ENCODE data around the gene ZNF385A.
A peak's percentile ranks its signal among the peaks of the same experiment; 100 is the strongest.
"Not testable (repeated sequence)": the region's sequence is repeated elsewhere in the genome, so short reads cannot be mapped to it uniquely, and the experiment has no call there.

The ZNF385A gene

DNA sequence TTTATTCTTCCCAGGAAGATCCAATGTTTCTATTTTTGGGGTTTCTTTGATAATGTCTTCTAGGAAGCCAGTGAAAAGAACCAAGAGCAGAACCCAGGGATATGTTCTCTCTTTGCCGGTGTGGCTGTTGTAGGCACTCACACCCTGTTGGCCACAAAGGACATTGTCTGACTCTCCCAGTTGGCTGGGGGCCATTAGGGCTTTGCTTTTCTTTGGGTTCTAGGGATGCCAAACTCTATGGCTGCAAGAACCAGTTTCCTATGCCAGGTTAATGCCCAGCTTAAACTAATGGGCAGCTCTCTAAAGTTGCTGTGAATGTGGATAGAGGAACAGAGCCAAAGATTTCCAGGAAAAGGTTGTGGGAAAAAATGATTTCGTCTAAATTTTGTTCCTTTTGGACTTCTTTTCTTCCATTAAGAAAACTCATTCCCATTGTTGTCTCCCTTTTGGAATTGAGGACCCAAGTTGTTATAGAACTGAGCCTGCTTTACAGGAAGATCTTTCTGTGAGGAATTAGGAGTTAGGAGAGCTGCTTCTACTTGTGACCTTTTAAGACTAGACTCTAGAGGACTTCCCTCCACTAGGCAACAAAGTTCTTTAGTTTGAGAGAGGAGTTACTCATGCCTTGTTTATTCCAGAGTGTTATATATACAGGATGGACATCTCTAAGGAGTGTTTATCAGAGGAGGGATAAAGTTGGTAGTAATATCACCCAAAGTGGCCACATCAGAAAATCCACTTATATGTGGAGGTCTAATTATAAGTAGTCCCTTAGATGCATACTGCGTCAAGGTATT is 46.5 kb downstream of the ZNF385A start:
- Histone ChIP-seq H3K9me3 (ENCODE audit: control insufficient read depth, insufficient read depth, low read length) (no peaks in the 10 kb centered on the region), H3K4me1 (ENCODE audit: control insufficient read depth, insufficient read depth, low read length) (no peaks in the 10 kb centered on the region), H3K36me3 (ENCODE audit: control insufficient read depth, insufficient read depth, low read length) (peaks cover 8% of the 10 kb centered on the region), H3K27me3 (ENCODE audit: control insufficient read depth, insufficient read depth, low read length) (no peaks in the 10 kb centered on the region), H3K9ac (ENCODE audit: low read depth, low read length) (no peak overlapping the region), H3K4me3 (ENCODE audit: low read depth, low read length) (no peak overlapping the region)

DNA sequence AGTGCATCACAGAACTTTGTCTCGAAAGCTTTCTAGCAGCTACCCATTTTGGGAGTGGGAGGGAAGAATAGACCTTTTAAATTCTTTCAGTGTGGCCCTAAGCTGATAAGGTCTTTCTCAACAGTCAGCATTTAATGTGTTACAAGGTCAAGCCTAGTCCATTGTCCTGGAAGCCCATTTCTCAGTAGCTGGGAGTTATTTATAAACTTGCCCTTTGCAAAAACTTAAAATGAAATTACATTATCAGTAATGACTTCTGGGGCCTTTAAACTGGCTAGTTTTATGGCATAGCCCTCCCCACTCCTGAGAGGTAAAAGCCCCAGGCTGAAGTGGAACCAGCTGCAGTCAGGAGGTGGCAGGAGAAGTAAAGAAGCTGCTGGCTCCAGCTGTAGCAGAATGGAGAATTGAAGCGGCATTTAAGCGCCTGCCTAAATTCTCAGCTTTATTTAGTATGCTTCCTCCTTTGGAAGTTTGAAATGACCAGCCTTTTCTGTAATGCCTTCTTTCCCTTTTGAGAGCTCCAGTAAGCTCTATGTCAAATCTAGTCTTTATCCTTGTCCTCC is 47.2 kb downstream of the ZNF385A start:
- Histone ChIP-seq H3K36me3 (ENCODE audit: control insufficient read depth, insufficient read depth, low read length) (peaks cover 3% of the 10 kb centered on the region), H3K27me3 (ENCODE audit: control insufficient read depth, insufficient read depth, low read length) (no peaks in the 10 kb centered on the region), H3K4me3 (ENCODE audit: low read depth, low read length) (no peak overlapping the region), H3K9me3 (ENCODE audit: control insufficient read depth, insufficient read depth, low read length) (no peaks in the 10 kb centered on the region), H3K9ac (ENCODE audit: low read depth, low read length) (no peak overlapping the region), H3K4me1 (ENCODE audit: control insufficient read depth, insufficient read depth, low read length) (no peaks in the 10 kb centered on the region)

DNA sequence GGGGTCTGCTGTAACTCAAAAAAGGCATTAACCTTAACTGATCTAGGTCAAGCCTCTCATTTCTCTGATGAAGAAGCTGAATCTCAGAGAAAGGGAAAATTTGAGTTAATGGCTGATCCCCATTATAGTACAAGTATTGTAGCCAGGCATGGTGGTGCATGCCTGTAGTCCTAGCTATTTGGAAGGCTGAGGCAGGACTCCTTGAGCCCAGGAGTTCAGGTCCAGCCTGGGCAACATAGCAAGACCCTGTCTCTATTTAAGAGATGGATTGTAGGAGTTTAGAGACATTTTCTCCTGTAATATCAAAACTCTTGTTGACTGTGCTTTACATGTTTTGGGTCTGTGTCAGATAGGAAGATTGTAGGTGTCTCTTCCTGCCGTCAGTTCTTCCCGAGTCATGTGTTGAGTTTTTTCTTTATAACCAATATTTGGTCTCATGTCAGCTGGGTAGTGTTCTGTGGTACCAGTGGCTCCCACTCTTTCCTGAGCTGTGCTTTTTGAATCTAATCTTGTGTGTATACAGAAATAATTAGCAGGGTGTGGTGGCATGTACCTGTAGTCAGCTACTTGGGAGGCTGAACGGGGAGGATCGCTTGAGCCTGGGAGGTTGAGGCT is 51.0 kb downstream of the ZNF385A start:
- Histone ChIP-seq H3K9ac (ENCODE audit: low read depth, low read length) (no peak overlapping the region), H3K4me3 (ENCODE audit: low read depth, low read length) (no peak overlapping the region), H3K27me3 (ENCODE audit: control insufficient read depth, insufficient read depth, low read length) (no peaks in the 10 kb centered on the region), H3K4me1 (ENCODE audit: control insufficient read depth, insufficient read depth, low read length) (peaks cover 9% of the 10 kb centered on the region), H3K9me3 (ENCODE audit: control insufficient read depth, insufficient read depth, low read length) (no peaks in the 10 kb centered on the region), H3K36me3 (ENCODE audit: control insufficient read depth, insufficient read depth, low read length) (no peaks in the 10 kb centered on the region)

DNA sequence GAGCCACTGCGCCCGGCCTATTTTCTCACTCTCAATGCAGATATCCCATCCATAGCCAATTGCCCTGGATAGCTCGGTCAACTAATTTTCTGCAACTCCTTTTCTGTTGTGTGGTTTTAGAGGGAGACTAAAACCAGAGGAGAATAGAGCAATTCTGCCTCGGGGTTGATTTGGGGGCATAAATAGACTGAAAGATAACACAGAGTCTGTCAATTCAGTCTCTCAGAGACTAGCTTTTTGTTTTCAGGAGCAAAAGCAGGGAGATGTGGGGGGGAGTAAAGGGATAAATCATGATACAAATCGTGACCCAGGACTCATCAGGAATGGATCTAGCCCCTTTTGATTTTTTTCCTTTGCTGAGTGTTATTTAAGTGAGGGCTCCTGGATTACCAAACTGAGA is 53.1 kb downstream of the ZNF385A start:
- H3K9ac ChIP-seq (ENCODE audit: low read depth, low read length): no peak overlapping the region
- peaks cover 9% of the 10 kb centered on the region for H3K4me1 ChIP-seq (ENCODE audit: control insufficient read depth, insufficient read depth, low read length)
- no peaks in the 10 kb centered on the region for H3K9me3 ChIP-seq (ENCODE audit: control insufficient read depth, insufficient read depth, low read length)
- no peaks in the 10 kb centered on the region for H3K36me3 ChIP-seq (ENCODE audit: control insufficient read depth, insufficient read depth, low read length)
- no peak overlapping the region for H3K4me3 ChIP-seq (ENCODE audit: low read depth, low read length)
- no peaks in the 10 kb centered on the region for H3K27me3 ChIP-seq (ENCODE audit: control insufficient read depth, insufficient read depth, low read length)

DNA sequence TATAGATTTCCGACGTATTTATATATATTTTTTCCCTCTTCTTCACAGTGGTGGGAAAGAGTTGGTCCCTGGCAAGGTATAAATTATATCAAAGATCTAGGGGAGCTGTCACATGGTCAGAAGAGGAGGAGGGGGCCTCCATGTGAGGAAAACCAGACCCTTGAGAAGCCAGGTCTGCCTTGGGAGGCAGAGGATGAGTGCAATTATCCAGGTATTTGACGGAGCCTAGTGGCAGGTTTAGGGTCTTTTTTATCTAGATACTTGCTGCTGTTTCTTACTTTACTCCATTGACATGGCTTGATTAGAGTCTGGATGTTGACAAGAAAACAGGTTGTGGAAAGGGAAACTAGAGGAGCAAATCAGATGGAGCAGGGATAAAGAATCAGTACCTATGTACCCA is 54.1 kb downstream of the ZNF385A start:
- H3K4me3 ChIP-seq (ENCODE audit: low read depth, low read length): no peak overlapping the region
- H3K27me3 ChIP-seq (ENCODE audit: control insufficient read depth, insufficient read depth, low read length): no peaks in the 10 kb centered on the region
- no peak overlapping the region for H3K9ac ChIP-seq (ENCODE audit: low read depth, low read length)
- no peaks in the 10 kb centered on the region for H3K36me3 ChIP-seq (ENCODE audit: control insufficient read depth, insufficient read depth, low read length)
- no peaks in the 10 kb centered on the region for H3K9me3 ChIP-seq (ENCODE audit: control insufficient read depth, insufficient read depth, low read length)
- peaks cover 9% of the 10 kb centered on the region for H3K4me1 ChIP-seq (ENCODE audit: control insufficient read depth, insufficient read depth, low read length)

DNA sequence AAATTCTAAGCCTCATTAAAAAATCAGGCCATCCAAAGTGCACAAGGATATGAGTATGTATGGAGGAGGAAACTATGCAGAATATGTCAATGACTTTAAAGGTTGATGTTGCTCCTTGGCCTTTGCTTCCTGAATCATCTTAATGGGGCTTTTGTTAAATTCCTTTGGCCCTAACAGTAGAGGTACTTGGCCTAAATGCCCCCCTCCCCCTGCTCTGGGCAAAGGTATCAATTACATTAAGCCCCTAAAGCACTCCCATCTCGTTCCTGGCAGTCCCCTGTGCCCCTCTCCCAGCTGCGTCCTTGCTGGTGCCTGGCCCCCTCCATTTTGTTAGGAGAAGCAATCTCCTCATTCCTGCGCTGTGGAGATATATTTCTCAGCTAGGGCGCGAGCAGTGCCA is 54.8 kb downstream of the ZNF385A start:
- no peaks in the 10 kb centered on the region for H3K36me3 ChIP-seq (ENCODE audit: control insufficient read depth, insufficient read depth, low read length)
- no peak overlapping the region for H3K9ac ChIP-seq (ENCODE audit: low read depth, low read length)
- no peaks in the 10 kb centered on the region for H3K27me3 ChIP-seq (ENCODE audit: control insufficient read depth, insufficient read depth, low read length)
- H3K4me3 ChIP-seq (ENCODE audit: low read depth, low read length): no peak overlapping the region
- H3K9me3 ChIP-seq (ENCODE audit: control insufficient read depth, insufficient read depth, low read length): no peaks in the 10 kb centered on the region
- peaks cover 9% of the 10 kb centered on the region for H3K4me1 ChIP-seq (ENCODE audit: control insufficient read depth, insufficient read depth, low read length)

DNA sequence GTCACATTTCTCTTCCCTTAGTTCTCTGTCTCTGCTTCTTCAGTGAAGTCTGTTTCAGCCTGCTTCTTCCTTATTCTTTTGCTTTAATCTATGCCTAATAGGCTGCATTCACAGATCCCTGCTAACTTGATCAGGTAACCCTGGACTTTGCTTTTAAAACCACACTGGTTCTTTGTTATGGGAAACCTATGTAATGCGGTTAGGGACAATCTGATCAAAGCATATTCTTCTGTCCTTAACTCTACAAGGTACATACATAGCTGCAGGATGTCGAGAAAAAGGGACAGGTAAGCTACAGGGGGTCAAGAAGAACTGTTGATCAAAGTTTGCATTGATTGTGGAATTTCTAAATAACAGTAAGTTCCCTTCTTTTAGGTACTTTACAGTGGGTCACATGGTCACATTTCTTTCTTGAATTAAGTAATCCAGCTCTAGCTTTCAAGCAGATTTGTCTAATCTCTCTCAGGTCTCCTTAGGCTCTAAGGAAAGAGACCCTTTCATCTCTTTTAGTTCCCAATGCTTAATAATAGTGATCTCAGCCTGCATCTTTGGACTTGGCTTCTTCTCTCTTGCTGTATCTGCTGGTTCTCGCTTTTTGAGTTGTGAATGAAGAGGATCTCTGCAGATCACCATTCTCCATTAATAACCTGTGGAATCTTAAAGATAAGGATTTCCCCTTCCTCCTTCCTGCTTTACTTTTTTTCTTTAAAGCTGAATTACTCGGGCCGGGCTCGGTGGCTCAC is 55.8 kb downstream of the ZNF385A start:
- no peak overlapping the region for H3K9ac ChIP-seq (ENCODE audit: low read depth, low read length)
- H3K9me3 ChIP-seq (ENCODE audit: control insufficient read depth, insufficient read depth, low read length): no peaks in the 10 kb centered on the region
- H3K27me3 ChIP-seq (ENCODE audit: control insufficient read depth, insufficient read depth, low read length): no peaks in the 10 kb centered on the region
- H3K36me3 ChIP-seq (ENCODE audit: control insufficient read depth, insufficient read depth, low read length): no peaks in the 10 kb centered on the region
- H3K4me1 ChIP-seq (ENCODE audit: control insufficient read depth, insufficient read depth, low read length): peaks cover 12% of the 10 kb centered on the region
- H3K4me3 ChIP-seq (ENCODE audit: low read depth, low read length): no peak overlapping the region

DNA sequence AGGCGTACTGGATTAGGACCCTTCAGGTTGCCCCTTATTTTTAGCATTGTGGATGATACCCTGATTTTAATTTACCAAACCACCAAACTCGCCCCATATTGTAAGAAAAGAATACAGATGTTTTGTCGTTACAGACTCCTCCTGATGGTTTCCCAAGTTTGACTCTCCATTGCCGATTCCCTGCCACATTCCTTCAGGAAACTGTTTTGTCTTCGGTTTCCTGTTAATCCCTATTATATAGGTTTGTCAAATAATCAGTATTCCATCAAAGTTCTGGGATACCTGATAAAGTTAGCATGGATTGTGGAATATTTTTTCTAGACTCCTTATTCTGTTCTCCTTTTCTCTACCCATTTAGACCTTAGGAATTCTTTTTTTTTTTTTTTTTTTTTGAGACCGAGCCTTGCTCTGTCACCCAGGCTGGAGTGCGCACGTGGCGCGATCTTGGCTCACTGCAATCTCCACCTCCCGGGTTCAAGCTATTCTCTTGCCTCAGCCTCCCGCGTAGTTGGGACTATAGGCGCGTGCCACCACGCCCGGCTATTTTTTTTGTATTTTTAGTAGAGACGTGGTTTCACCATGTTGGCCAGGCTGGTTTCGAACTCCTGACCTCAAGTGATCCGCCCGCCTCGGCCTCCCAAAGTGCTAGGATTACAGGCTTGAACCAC is 59.0 kb downstream of the ZNF385A start:
- H3K4me1 ChIP-seq (ENCODE audit: control insufficient read depth, insufficient read depth, low read length): peaks cover 12% of the 10 kb centered on the region
- peak overlapping the region; percentile 95 for H3K9ac ChIP-seq (ENCODE audit: low read depth, low read length)

DNA sequence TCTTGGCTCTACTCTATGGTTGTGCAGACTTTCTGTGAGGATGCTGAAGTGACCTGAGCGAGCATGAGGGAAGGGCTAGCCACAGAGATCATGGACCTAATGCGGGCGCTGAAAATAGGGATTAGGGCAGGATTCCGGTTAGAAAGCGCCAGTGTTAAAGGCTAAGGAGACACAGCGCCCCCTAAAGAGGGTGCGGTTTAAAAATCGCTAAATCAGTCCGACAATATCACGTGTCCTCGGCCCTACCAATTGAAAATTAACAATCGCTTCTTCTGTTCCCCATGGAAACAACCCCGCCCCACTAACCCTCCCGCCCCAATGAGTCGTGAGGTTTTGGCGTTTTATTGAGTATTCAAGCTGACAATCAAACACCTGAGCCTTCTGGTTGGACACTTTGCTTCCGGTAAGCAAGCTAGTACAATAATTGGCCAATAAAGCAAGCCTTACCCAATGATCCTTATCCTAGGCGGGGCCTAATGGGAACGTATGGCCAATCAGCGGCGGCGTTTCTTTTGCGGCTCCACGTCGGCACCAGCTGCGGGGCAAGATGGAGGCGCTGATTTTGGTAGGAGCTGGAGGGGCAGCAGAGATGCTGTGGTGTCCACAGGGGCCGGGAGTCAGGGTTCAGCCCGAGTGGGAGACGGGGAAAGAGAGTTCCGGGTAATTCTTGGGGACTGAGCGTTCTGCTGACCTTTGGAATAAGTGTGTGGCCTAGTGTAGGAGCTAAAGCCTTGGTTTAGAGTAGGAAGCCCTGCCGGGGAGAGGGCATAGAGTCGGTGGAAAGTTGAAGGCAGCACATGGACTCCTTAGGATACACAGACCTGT is 59.7 kb downstream of the ZNF385A start, which contains the start of gene COPZ1:
Gene COPZ1, plus strand, starts transcription at position 515 of the 825 bp plus-strand sequence. Its CDS starts 33 bp downstream, at position 548.
- no peaks in the 10 kb centered on the region for H3K9me3 ChIP-seq (ENCODE audit: control insufficient read depth, insufficient read depth, low read length)
- H3K27me3 ChIP-seq (ENCODE audit: control insufficient read depth, insufficient read depth, low read length): no peaks in the 10 kb centered on the region
- H3K9ac ChIP-seq (ENCODE audit: low read depth, low read length): peak within 1 kb of the TSS; percentile 95
- no peaks in the 10 kb centered on the region for H3K36me3 ChIP-seq (ENCODE audit: control insufficient read depth, insufficient read depth, low read length)
- peak within 1 kb of the TSS; percentile 99 for H3K4me3 ChIP-seq (ENCODE audit: low read depth, low read length)
- H3K4me1 ChIP-seq (ENCODE audit: control insufficient read depth, insufficient read depth, low read length): peaks cover 12% of the 10 kb centered on the region

More for the DNA sequence above, 59.0 kb downstream of the ZNF385A start:
- H3K9me3 ChIP-seq (ENCODE audit: control insufficient read depth, insufficient read depth, low read length); H3K27me3 ChIP-seq (ENCODE audit: control insufficient read depth, insufficient read depth, low read length); H3K36me3 ChIP-seq (ENCODE audit: control insufficient read depth, insufficient read depth, low read length): not testable (repeated sequence)
- H3K4me3 ChIP-seq (ENCODE audit: low read depth, low read length): peak overlapping the region; percentile 99

DNA sequence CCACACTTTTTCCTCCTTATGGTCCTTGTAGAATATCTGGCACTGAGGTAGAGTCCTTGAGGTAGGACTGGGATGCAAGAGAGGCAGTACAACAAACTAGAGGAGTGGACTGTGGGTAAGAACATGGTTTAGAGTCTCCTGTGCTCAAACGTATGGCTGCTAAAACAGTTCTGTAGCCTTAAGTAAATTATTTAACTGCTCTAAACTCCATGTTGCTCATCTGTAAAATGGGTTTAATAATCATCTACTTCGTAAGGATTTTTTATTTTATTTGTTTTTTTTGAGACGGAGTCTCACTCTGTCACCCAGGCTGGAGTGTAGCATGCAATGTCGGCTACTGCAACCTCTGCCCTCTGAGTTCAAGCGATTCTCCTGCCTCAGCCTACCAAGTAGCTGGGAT is 63.2 kb downstream of the ZNF385A start:
- Histone ChIP-seq H3K4me1 (ENCODE audit: control insufficient read depth, insufficient read depth, low read length) (peaks cover 4% of the 10 kb centered on the region), H3K9ac (ENCODE audit: low read depth, low read length) (no peak overlapping the region), H3K9me3 (ENCODE audit: control insufficient read depth, insufficient read depth, low read length) (no peaks in the 10 kb centered on the region), H3K4me3 (ENCODE audit: low read depth, low read length) (no peak overlapping the region), H3K36me3 (ENCODE audit: control insufficient read depth, insufficient read depth, low read length) (no peaks in the 10 kb centered on the region), H3K27me3 (ENCODE audit: control insufficient read depth, insufficient read depth, low read length) (no peaks in the 10 kb centered on the region)

Measured in iPS-15b (cell line).